Measurements from ENCODE around the gene MYO3A.

MYO3A gene

DNA sequence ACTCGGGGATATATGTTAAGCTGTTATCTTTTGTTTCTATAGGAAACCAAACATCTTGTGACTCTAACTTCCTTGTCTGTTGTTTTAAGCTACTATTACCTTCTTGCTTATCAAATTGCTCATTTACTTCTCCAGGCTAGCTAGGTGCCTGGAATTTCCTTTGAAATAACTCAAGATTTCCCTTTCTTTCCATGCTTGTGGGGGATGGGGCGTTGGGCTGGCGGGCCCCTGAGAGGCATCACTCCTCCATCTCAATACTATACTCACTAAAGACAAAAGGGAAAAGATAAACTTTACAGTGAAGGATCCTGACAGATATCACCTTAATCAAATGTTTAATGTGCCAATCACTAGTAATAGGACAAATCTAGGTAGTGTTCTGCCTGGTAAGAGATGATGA is 34.7 kb upstream of the MYO3A start:
- TF ChIP-seq, protein P1, sequence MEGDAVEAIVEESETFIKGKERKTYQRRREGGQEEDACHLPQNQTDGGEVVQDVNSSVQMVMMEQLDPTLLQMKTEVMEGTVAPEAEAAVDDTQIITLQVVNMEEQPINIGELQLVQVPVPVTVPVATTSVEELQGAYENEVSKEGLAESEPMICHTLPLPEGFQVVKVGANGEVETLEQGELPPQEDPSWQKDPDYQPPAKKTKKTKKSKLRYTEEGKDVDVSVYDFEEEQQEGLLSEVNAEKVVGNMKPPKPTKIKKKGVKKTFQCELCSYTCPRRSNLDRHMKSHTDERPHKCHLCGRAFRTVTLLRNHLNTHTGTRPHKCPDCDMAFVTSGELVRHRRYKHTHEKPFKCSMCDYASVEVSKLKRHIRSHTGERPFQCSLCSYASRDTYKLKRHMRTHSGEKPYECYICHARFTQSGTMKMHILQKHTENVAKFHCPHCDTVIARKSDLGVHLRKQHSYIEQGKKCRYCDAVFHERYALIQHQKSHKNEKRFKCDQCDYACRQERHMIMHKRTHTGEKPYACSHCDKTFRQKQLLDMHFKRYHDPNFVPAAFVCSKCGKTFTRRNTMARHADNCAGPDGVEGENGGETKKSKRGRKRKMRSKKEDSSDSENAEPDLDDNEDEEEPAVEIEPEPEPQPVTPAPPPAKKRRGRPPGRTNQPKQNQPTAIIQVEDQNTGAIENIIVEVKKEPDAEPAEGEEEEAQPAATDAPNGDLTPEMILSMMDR (IDR thresholded peaks at IDR 0.05; ENCODE audit: low read depth, low read length, missing control alignments): no peak
- no peak for DNase-seq (ENCODE audit: low read depth)
- in situ Hi-C loops (cut with HindIII; ENCODE audit: low sequenced_read_pairs): no loop called here
- H3K4me3 ChIP-seq (ENCODE audit: low read depth, low read length): no peak overlapping the region

DNA sequence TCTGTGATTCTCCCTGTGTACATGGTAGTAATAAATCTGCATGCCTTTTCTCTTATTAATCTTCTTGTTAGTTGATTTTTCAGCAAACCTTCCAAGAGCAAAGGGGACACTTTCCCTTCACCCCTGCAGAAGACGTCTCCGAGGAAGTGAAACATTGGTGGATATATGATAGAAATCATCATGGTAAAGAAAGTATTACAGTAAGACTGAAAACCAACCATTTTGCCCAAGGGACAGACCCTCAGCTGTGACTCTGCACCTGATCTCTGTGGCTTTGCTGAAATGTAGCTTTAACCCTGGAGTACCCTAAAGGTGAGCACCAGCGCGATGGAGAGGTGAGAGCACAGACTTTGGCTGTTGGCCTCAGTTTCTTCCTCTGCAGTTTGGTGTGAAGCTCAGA is 32.8 kb upstream of the MYO3A start:
- TF ChIP-seq, protein P1 (IDR thresholded peaks at IDR 0.05; ENCODE audit: low read depth, low read length, missing control alignments): no peak
- H3K4me3 ChIP-seq (ENCODE audit: low read depth, low read length): no peak overlapping the region
- in situ Hi-C loops (cut with HindIII; ENCODE audit: low sequenced_read_pairs): no loop called here
- DNase-seq (ENCODE audit: low read depth): no peak

DNA sequence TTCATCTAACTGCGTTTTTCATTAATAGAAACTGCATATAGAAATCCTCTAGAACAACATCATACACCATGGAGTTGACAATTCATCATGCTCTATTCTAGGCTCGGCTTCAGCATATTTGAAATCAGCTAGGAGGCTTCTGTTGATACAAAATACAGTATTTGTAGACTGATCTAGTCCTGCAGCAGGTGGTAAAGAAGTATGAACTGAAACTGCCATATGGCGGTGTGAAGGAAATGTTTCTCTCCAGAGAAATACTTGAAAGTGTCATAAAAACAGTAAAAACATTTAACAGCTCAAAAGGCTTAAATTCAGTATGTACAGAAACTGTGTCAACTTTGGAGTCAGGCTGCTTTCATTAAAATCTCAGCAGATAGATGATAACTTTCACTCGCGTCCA is 32.0 kb upstream of the MYO3A start:
- H3K4me3 ChIP-seq (ENCODE audit: low read depth, low read length): no peak overlapping the region
- in situ Hi-C loops (cut with HindIII; ENCODE audit: low sequenced_read_pairs): no loop called here
- TF ChIP-seq, protein P1 (IDR thresholded peaks at IDR 0.05; ENCODE audit: low read depth, low read length, missing control alignments): no peak
- DNase-seq (ENCODE audit: low read depth): no peak

DNA sequence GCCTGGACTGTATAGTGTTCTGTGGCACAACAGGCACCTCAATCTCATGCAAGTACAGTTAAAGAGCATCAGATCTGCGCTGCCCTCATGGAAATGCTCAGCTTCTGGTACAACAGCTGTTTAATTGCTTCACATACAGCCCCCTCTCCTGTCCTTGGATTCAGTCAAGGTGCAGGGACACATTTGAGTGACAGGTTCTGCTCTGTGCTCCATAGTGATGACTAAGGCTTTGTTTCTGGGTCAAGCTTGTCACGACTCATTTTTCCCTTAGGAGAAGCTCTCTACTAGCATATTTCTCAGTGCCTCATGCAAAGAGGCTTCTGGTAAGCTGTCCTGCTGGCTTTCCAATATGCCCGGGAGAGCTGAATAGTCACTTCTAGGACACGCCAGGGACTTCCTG is 26.8 kb upstream of the MYO3A start:
- no peak overlapping the region for H3K4me3 ChIP-seq (ENCODE audit: low read depth, low read length)
- no peak for DNase-seq (ENCODE audit: low read depth)
- TF ChIP-seq, protein P1 (IDR thresholded peaks at IDR 0.05; ENCODE audit: low read depth, low read length, missing control alignments): no peak
- in situ Hi-C loops (cut with HindIII; ENCODE audit: low sequenced_read_pairs): no loop called here

DNA sequence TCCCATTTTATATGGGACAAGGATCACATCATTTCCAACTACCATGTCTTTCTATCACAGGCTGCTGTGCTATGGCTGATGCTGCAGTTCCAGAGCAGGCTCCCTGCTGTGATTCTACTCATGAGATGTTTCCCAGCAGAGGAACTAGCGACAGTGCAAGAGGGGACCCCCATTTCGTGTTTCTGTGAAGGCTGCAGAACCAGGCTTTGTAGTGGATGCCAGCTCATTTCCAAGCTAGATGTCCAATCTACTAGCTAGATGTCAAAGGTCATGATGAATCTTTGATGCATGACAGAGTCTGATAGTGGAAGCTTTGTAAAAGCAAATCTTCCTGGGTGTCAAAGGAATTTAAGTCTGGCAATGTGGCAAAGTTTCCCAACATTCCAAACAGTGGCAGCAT is 21.2 kb upstream of the MYO3A start:
- no peak for DNase-seq (ENCODE audit: low read depth)
- H3K4me3 ChIP-seq (ENCODE audit: low read depth, low read length): no peak overlapping the region
- in situ Hi-C loops (cut with HindIII; ENCODE audit: low sequenced_read_pairs): no loop called here
- TF ChIP-seq, protein P1 (IDR thresholded peaks at IDR 0.05; ENCODE audit: low read depth, low read length, missing control alignments): no peak

DNA sequence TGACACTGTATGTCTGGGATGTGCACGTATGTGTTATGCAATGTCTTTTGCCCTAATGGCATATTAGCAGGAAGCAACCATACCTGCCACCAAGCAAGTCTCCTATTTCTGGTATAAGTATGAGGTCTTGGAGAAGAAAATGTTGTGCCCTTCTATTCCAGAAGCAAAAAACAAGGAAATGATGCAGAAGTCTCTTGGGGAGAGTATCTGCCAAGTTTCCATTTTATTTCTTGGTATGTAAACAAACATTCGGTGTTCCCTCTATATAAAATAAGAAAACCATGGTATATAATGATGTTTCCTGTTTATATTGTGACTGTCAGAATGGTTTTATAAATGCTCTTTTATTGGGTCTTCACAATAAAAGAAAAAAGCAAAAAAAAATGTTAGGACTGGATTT is 19.3 kb upstream of the MYO3A start:
- no peak for DNase-seq (ENCODE audit: low read depth)
- H3K4me3 ChIP-seq (ENCODE audit: low read depth, low read length): no peak overlapping the region
- in situ Hi-C loops (cut with HindIII; ENCODE audit: low sequenced_read_pairs): no loop called here
- TF ChIP-seq, protein P1 (IDR thresholded peaks at IDR 0.05; ENCODE audit: low read depth, low read length, missing control alignments): no peak

DNA sequence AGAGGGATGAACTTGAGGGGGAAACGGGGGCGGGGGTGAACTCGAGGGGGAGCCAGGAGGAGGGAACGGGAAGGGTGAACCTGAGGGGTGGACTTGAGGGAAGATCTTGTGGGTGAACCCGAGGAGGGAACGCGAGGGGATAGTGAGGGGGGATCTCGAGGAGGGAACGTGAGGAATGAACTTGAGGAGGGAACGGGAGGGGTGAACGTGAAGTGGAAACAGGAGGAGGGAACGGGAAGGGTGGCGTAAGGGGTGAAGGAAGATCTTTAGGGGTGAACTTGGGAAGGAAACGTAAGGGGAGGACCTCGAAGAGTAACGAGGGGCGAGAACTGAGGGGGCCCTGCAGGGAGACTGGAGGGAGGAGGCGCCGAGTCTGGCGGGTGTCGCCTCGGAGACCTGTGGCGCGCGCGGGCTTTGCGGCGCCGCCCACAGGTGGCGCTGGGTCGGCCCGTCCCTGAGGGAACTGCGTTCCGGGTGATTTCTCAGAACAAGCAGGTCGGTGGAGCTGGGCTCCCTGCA is 651 bp downstream of the MYO3A start:
- TF ChIP-seq, protein P1 (IDR thresholded peaks at IDR 0.05; ENCODE audit: low read depth, low read length, missing control alignments): peak; percentile 59
- in situ Hi-C loops (cut with HindIII; ENCODE audit: low sequenced_read_pairs): no loop called here
- peak overlapping the region; percentile 45 for H3K4me3 ChIP-seq (ENCODE audit: low read depth, low read length)
- no peak for DNase-seq (ENCODE audit: low read depth)
